Astrocyte (in vitro differentiated cells and primary cell): ENCODE measurements around the gene PTPRM. TPM values are rescaled to one million over a fixed set of nuclear protein-coding genes. Genes with fewer than 3 reads are reported as not detected.
A peak's percentile ranks its signal among the peaks of the same experiment; 100 is the strongest.

ENCODE experiments used
- DNase-seq: peaks from one replicate; pipeline ENCODE4 v3.0.0-alpha.2; 2010; ENCODE audit warnings: low read depth
- FAIRE-seq: peaks from 2 replicates; lab custom pipeline; 2011; peaks lifted over from hg19 to GRCh38; lab: Jason Lieb, UNC
- H2AFZ ChIP-seq: 2 replicates; pipeline ENCODE4 v1.6.0; 2012; ENCODE audit warnings: low read depth, low read length, inconsistent platforms
- H3K27ac ChIP-seq: 2 replicates; pipeline ENCODE4 v1.5.1; 2011; ENCODE audit warnings: low read depth, low read length, inconsistent platforms
- H3K27me3 ChIP-seq: 2 replicates; pipeline ENCODE4 v1.6.0; 2011; ENCODE audit warnings: low read length, inconsistent platforms; ENCODE audit not compliant: insufficient read depth
- H3K36me3 ChIP-seq: 2 replicates; pipeline ENCODE4 v1.5.1; 2011; ENCODE audit warnings: low read length, inconsistent platforms; ENCODE audit not compliant: insufficient read depth
- H3K4me1 ChIP-seq: 2 replicates; pipeline ENCODE4 v1.5.1; 2011; ENCODE audit warnings: low read length, inconsistent platforms; ENCODE audit not compliant: insufficient read depth
- H3K4me2 ChIP-seq: 2 replicates; pipeline ENCODE4 v1.6.0; 2012; ENCODE audit warnings: low read length, inconsistent platforms
- H3K4me3 ChIP-seq: 2 replicates; pipeline ENCODE4 v1.5.1; 2011; ENCODE audit warnings: low read depth, mild to moderate bottlenecking, low read length, inconsistent platforms; ENCODE audit not compliant: insufficient read depth
- H3K79me2 ChIP-seq: 2 replicates; pipeline ENCODE4 v1.6.0; 2012; ENCODE audit warnings: mild to moderate bottlenecking, low read length, inconsistent platforms; ENCODE audit not compliant: insufficient read depth
- H3K9ac ChIP-seq: 2 replicates; pipeline ENCODE4 v1.6.0; 2012; ENCODE audit warnings: mild to moderate bottlenecking, low read length, inconsistent platforms
- H3K9me3 ChIP-seq: 2 replicates; pipeline ENCODE4 v1.5.1; 2012; ENCODE audit warnings: low read depth, mild to moderate bottlenecking, low read length, inconsistent platforms; ENCODE audit not compliant: insufficient read depth
- H4K20me1 ChIP-seq: 2 replicates; pipeline ENCODE4 v1.6.0; 2012; ENCODE audit warnings: low read length, inconsistent platforms; ENCODE audit not compliant: insufficient read depth
- H3K27ac Mint-ChIP-seq: one replicate; pipeline ENCODE4 v1.8.0; 2021; ENCODE audit warnings: mild to moderate bottlenecking, mixed read lengths; ENCODE audit not compliant: unreplicated experiment
- H3K27me3 Mint-ChIP-seq: one replicate; pipeline ENCODE4 v1.8.0; 2021; ENCODE audit warnings: low read depth, mixed read lengths; ENCODE audit not compliant: unreplicated experiment
- H3K36me3 Mint-ChIP-seq: one replicate; pipeline ENCODE4 v1.8.0; 2021; ENCODE audit warnings: low read depth, mixed read lengths; ENCODE audit not compliant: unreplicated experiment
- H3K4me1 Mint-ChIP-seq: one replicate; pipeline ENCODE4 v1.8.0; 2021; ENCODE audit warnings: low read depth, mixed read lengths; ENCODE audit not compliant: unreplicated experiment
- H3K4me3 Mint-ChIP-seq: one replicate; pipeline ENCODE4 v1.8.0; 2021; ENCODE audit warnings: mild to moderate bottlenecking, moderate library complexity, mixed read lengths; ENCODE audit not compliant: unreplicated experiment
- H3K9me3 Mint-ChIP-seq: one replicate; pipeline ENCODE4 v1.8.0; 2021; ENCODE audit warnings: mild to moderate bottlenecking, mixed read lengths; ENCODE audit not compliant: unreplicated experiment
- EZH2 ChIP-seq: IDR thresholded peaks from 2 replicates; pipeline ENCODE4 v1.6.1; 2012; ENCODE audit warnings: mild to moderate bottlenecking, low read length, inconsistent platforms; ENCODE audit not compliant: insufficient read depth
- total RNA-seq: library from RNA; stranded (reverse); gene quantifications from 2 replicates; pipeline ENCODE4 v1.2.1, GENCODE V29; 2021
- TF ChIP-seq, protein P1 (sequence below): IDR thresholded peaks from 2 replicates; pipeline ENCODE4 v1.5.1; 2011; ENCODE audit warnings: low read depth, mild to moderate bottlenecking, inconsistent platforms, low read length, moderate library complexity; ENCODE audit not compliant: insufficient read depth

PTPRM gene
- total RNA-seq, 1 donor from 2014 or later: 59.6 TPM

DNA sequence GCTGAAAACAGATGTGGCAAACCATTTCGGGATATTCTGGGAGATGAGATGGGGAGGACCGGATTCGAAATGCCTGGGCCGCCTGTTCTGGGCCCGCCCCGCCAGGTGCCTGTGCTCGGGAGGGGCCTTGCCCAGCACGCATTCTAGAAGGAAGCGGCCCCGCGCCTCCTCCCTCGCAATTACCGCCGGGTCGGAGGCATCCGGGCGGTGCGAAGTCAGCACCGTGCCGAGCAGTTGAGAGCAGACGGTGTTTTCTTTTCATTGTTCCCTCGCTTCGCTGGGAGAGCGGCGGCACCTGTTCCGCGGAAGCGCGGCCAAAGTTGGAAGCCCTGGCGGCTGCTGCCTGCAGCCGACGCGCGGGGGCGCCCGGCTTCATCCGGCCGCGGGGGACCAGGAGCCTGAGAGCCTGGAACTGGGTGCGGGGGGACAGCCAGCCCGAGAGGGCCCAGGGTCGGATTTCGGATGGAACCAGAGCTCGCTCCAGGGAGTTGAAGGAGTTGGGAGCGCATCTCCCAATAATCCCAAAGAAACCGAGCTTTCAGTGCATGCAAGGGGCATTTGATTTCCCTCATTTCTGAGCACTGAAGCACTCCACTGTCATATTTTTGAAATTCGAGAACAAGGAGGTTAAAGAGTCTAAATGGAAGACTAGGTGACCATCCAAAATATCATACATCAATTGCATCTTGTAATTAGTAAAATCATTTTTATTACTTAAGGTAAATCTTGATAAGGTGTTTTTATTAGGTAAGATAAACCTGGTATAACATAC, 800.3 kb downstream of the PTPRM start:
- FAIRE-seq (no peak), DNase-seq (no peak)
- Histone ChIP-seq H3K4me2 (peak overlapping the region; percentile 79), H3K9me3 (no peaks in the 10 kb centered on the region), H3K27ac (no peak overlapping the region), H3K9ac (no peak overlapping the region), H3K4me1 (no peaks in the 10 kb centered on the region), H2AFZ (peak overlapping the region; percentile 40), H3K79me2 (no peaks in the 10 kb centered on the region), H3K27me3 (peaks cover 11% of the 10 kb centered on the region), H3K36me3 (no peaks in the 10 kb centered on the region), H3K4me3 (peak overlapping the region; percentile 34), H4K20me1 (no peaks in the 10 kb centered on the region)
- H3K27me3 Mint-ChIP-seq: peaks cover 25% of the 10 kb centered on the region
- H3K9me3 Mint-ChIP-seq: peaks cover 2% of the 10 kb centered on the region
- no peak overlapping the region for H3K27ac Mint-ChIP-seq
- peaks cover 2% of the 10 kb centered on the region for H3K36me3 Mint-ChIP-seq
- no peak for TF ChIP-seq EZH2
- TF ChIP-seq, protein P1, sequence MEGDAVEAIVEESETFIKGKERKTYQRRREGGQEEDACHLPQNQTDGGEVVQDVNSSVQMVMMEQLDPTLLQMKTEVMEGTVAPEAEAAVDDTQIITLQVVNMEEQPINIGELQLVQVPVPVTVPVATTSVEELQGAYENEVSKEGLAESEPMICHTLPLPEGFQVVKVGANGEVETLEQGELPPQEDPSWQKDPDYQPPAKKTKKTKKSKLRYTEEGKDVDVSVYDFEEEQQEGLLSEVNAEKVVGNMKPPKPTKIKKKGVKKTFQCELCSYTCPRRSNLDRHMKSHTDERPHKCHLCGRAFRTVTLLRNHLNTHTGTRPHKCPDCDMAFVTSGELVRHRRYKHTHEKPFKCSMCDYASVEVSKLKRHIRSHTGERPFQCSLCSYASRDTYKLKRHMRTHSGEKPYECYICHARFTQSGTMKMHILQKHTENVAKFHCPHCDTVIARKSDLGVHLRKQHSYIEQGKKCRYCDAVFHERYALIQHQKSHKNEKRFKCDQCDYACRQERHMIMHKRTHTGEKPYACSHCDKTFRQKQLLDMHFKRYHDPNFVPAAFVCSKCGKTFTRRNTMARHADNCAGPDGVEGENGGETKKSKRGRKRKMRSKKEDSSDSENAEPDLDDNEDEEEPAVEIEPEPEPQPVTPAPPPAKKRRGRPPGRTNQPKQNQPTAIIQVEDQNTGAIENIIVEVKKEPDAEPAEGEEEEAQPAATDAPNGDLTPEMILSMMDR: peak; percentile 25
- peaks cover 6% of the 10 kb centered on the region for H3K4me1 Mint-ChIP-seq
- H3K4me3 Mint-ChIP-seq: no peak overlapping the region

DNA sequence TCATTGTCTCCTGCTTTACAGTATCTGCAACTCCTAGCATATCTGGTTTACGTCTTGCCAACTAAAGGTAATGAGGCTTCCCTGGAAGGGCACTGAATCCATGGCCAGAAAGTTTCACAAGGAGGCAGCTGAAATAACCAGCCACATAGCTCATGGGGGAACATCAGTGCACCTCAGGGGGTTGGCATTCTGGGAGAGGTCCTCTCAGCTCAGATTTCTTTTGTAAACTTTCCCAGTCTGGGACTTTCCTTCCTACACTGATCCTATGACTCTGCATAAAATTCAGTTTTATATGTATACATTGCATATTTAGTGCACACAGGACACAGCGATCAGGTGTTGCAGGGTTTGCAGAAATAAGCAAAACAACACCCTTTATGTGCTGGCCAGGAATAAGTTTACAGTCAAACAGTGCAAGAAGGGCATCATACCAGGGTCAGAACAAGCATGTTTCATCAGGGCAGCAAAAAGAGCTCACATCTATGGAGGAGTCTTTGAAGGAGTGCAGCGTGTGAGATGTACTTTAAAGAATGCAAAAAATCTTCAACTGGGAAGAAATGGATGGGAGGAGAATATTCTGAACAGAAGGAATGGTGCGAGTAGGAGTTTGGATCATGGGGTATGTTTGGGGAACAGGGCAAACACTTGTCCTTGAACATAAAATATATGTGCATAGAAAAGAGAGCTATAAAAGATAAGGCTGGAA, 801.5 kb downstream of the PTPRM start:
- H3K36me3 ChIP-seq: no peaks in the 10 kb centered on the region
- no peaks in the 10 kb centered on the region for H4K20me1 ChIP-seq
- peaks cover 6% of the 10 kb centered on the region for H3K4me1 Mint-ChIP-seq
- no peak overlapping the region for H3K4me2 ChIP-seq
- TF ChIP-seq, protein P1: no peak
- no peak for TF ChIP-seq EZH2
- no peaks in the 10 kb centered on the region for H3K4me1 ChIP-seq
- peaks cover 2% of the 10 kb centered on the region for H3K9me3 Mint-ChIP-seq
- peaks cover 18% of the 10 kb centered on the region for H3K27me3 Mint-ChIP-seq
- H3K27me3 ChIP-seq: peaks cover 11% of the 10 kb centered on the region
- no peaks in the 10 kb centered on the region for H3K9me3 ChIP-seq
- no peak for FAIRE-seq
- no peak overlapping the region for H3K4me3 ChIP-seq
- H3K27ac ChIP-seq: no peak overlapping the region
- H3K27ac Mint-ChIP-seq: no peak overlapping the region
- no peak for DNase-seq
- no peak overlapping the region for H3K9ac ChIP-seq
- H3K4me3 Mint-ChIP-seq: no peak overlapping the region
- peaks cover 2% of the 10 kb centered on the region for H3K36me3 Mint-ChIP-seq
- H2AFZ ChIP-seq: no peak overlapping the region
- no peaks in the 10 kb centered on the region for H3K79me2 ChIP-seq

DNA sequence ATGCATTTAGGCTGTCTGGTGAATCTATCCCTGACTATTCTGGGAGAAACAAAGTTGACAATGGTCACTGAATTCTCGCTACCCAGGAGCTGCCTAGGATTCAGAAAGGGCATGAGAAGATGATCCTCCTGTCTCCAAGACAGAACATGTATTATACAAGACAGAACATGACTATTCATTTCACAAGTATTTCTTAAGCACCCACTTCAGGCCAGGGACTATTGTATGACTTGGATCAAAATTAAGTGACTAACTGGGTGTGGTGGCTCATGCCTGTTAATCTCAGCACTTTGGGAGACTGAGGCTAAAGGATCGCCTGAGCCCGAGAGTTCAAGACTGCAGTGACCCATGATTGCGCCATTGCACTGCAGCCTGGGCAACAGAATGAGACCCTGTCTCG, 806.4 kb downstream of the PTPRM start:
- Histone ChIP-seq H3K4me2 (no peak overlapping the region), H3K27me3 (no peaks in the 10 kb centered on the region), H3K9me3 (no peaks in the 10 kb centered on the region), H3K27ac (no peak overlapping the region), H3K4me3 (no peak overlapping the region), H3K9ac (no peak overlapping the region), H3K4me1 (no peaks in the 10 kb centered on the region), H3K79me2 (no peaks in the 10 kb centered on the region), H4K20me1 (no peaks in the 10 kb centered on the region), H3K36me3 (no peaks in the 10 kb centered on the region), H2AFZ (no peak overlapping the region)
- Mint-ChIP-seq H3K9me3 (no peaks in the 10 kb centered on the region), H3K4me1 (peaks cover 6% of the 10 kb centered on the region), H3K36me3 (peaks cover 3% of the 10 kb centered on the region), H3K27ac (no peak overlapping the region), H3K27me3 (no peaks in the 10 kb centered on the region), H3K4me3 (no peak overlapping the region)
- DNase-seq (no peak), FAIRE-seq (peak; percentile 49)
- no peak for TF ChIP-seq EZH2
- TF ChIP-seq, protein P1: no peak
